GM12873 (cell line): ENCODE measurements around the gene ATP5MK.
A peak's percentile ranks its signal among the peaks of the same experiment; 100 is the strongest.

Source experiments
- CTCF ChIP-seq: IDR thresholded peaks from 2 replicates; pipeline ENCODE4 v1.5.1; 2012; ENCODE audit warnings: low read depth, mild to moderate bottlenecking, moderate library complexity, low read length, control low read depth; ENCODE audit not compliant: insufficient read depth; ENCODE audit errors: missing control alignments

ATP5MK gene

GRCh38 chr10:103396067-103396788, at the start of gene ATP5MK, which contains the start of gene PDCD11:
ATP5MK (minus strand) TSS chr10:103396475; CDS start chr10:103392457, 4,018 bp downstream.
PDCD11 (plus strand) TSS chr10:103396626; CDS start chr10:103398427, 1,801 bp downstream.
- peak; percentile 42 for TF ChIP-seq CTCF

GRCh38 chr10:103445366-103445765, 49.1 kb upstream of the ATP5MK start:
- TF ChIP-seq CTCF: no peak

GRCh38 chr10:103444478-103444877, 48.2 kb upstream of the ATP5MK start:
- TF ChIP-seq CTCF: no peak

GRCh38 chr10:103443475-103444185, 47.4 kb upstream of the ATP5MK start:
- no peak for TF ChIP-seq CTCF

- TF ChIP-seq CTCF: no peak
These were observed 45.8 kb upstream of the ATP5MK start for GRCh38 chr10:103442031-103442461.

- no peak for TF ChIP-seq CTCF
These were observed 45.3 kb upstream of the ATP5MK start for GRCh38 chr10:103441611-103442010.

GRCh38 chr10:103441206-103441605, 44.9 kb upstream of the ATP5MK start:
- TF ChIP-seq CTCF: no peak
